Measurements from ENCODE around the gene REXO4. TPM values are rescaled to one million over a fixed set of nuclear protein-coding genes. Genes with fewer than 3 reads are reported as not detected.

Gene REXO4
- total and polyA plus RNA-seq, 2 experiments from 2014 or later, result 31.1 to 36.3 TPM

DNA sequence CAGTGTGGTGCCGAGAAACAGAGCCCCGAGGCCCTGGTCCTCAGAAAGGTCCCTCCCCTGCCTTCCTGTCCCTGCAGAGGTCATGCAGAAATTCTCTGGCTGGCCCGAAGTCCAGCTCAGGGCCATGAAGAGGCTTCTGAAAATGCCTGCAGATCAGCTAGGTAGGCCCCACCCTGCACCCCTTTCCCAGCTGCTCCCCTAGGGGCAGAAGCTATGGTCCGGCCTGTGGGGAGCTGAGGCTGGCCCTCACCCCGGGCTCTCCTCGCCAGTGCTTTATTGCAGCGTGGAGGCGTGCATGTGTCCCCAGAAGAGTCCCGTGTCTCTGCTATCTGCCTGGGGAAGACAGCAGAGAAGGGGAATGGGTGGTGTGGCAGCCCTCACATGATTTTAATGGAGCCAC, 19.9 kb downstream of the REXO4 start:
- H3K4me3 ChIP-seq, result no peak overlapping the region
- H3K27ac ChIP-seq (ENCODE audit: low read depth), result no peak overlapping the region
- TF ChIP-seq ZNF114 (CRISPR knock-in tag; IDR thresholded peaks at IDR 0.05), result no peak
- no peak for TF ChIP-seq JUNB (IDR thresholded peaks at IDR 0.05; ENCODE audit: unreplicated experiment)
- TF ChIP-seq, protein P1, sequence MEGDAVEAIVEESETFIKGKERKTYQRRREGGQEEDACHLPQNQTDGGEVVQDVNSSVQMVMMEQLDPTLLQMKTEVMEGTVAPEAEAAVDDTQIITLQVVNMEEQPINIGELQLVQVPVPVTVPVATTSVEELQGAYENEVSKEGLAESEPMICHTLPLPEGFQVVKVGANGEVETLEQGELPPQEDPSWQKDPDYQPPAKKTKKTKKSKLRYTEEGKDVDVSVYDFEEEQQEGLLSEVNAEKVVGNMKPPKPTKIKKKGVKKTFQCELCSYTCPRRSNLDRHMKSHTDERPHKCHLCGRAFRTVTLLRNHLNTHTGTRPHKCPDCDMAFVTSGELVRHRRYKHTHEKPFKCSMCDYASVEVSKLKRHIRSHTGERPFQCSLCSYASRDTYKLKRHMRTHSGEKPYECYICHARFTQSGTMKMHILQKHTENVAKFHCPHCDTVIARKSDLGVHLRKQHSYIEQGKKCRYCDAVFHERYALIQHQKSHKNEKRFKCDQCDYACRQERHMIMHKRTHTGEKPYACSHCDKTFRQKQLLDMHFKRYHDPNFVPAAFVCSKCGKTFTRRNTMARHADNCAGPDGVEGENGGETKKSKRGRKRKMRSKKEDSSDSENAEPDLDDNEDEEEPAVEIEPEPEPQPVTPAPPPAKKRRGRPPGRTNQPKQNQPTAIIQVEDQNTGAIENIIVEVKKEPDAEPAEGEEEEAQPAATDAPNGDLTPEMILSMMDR (conservative IDR thresholded peaks at IDR 0.05; ENCODE audit: low read depth in 2 of 2), result no peak
- TF ChIP-seq REST (IDR thresholded peaks at IDR 0.05; ENCODE audit: unreplicated experiment), result no peak
- TF ChIP-seq NANOG (IDR thresholded peaks at IDR 0.05; ENCODE audit: borderline replicate concordance), result no peak
- TF ChIP-seq, protein P2, sequence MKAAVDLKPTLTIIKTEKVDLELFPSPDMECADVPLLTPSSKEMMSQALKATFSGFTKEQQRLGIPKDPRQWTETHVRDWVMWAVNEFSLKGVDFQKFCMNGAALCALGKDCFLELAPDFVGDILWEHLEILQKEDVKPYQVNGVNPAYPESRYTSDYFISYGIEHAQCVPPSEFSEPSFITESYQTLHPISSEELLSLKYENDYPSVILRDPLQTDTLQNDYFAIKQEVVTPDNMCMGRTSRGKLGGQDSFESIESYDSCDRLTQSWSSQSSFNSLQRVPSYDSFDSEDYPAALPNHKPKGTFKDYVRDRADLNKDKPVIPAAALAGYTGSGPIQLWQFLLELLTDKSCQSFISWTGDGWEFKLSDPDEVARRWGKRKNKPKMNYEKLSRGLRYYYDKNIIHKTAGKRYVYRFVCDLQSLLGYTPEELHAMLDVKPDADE (IDR thresholded peaks at IDR 0.05), result no peak
- TF ChIP-seq EZH2 (IDR thresholded peaks at IDR 0.05; ENCODE audit: low read depth, unreplicated experiment), result no peak
- TF ChIP-seq EZH2phosphoT487 (IDR thresholded peaks at IDR 0.05; ENCODE audit: unreplicated experiment), result no peak
- TF ChIP-seq POLR2AphosphoS5 (IDR thresholded peaks at IDR 0.05; ENCODE audit: low read depth), result no peak
- TF ChIP-seq STAT1 (IDR thresholded peaks at IDR 0.05; ENCODE audit: unreplicated experiment), result no peak
- TF ChIP-seq CREB1 (CRISPR knock-in tag; IDR thresholded peaks at IDR 0.05; ENCODE audit: low read depth), result no peak
- TF ChIP-seq ZNF331 (CRISPR knock-in tag; IDR thresholded peaks at IDR 0.05; ENCODE audit: low read depth), result no peak
- TF ChIP-seq, protein P3, sequence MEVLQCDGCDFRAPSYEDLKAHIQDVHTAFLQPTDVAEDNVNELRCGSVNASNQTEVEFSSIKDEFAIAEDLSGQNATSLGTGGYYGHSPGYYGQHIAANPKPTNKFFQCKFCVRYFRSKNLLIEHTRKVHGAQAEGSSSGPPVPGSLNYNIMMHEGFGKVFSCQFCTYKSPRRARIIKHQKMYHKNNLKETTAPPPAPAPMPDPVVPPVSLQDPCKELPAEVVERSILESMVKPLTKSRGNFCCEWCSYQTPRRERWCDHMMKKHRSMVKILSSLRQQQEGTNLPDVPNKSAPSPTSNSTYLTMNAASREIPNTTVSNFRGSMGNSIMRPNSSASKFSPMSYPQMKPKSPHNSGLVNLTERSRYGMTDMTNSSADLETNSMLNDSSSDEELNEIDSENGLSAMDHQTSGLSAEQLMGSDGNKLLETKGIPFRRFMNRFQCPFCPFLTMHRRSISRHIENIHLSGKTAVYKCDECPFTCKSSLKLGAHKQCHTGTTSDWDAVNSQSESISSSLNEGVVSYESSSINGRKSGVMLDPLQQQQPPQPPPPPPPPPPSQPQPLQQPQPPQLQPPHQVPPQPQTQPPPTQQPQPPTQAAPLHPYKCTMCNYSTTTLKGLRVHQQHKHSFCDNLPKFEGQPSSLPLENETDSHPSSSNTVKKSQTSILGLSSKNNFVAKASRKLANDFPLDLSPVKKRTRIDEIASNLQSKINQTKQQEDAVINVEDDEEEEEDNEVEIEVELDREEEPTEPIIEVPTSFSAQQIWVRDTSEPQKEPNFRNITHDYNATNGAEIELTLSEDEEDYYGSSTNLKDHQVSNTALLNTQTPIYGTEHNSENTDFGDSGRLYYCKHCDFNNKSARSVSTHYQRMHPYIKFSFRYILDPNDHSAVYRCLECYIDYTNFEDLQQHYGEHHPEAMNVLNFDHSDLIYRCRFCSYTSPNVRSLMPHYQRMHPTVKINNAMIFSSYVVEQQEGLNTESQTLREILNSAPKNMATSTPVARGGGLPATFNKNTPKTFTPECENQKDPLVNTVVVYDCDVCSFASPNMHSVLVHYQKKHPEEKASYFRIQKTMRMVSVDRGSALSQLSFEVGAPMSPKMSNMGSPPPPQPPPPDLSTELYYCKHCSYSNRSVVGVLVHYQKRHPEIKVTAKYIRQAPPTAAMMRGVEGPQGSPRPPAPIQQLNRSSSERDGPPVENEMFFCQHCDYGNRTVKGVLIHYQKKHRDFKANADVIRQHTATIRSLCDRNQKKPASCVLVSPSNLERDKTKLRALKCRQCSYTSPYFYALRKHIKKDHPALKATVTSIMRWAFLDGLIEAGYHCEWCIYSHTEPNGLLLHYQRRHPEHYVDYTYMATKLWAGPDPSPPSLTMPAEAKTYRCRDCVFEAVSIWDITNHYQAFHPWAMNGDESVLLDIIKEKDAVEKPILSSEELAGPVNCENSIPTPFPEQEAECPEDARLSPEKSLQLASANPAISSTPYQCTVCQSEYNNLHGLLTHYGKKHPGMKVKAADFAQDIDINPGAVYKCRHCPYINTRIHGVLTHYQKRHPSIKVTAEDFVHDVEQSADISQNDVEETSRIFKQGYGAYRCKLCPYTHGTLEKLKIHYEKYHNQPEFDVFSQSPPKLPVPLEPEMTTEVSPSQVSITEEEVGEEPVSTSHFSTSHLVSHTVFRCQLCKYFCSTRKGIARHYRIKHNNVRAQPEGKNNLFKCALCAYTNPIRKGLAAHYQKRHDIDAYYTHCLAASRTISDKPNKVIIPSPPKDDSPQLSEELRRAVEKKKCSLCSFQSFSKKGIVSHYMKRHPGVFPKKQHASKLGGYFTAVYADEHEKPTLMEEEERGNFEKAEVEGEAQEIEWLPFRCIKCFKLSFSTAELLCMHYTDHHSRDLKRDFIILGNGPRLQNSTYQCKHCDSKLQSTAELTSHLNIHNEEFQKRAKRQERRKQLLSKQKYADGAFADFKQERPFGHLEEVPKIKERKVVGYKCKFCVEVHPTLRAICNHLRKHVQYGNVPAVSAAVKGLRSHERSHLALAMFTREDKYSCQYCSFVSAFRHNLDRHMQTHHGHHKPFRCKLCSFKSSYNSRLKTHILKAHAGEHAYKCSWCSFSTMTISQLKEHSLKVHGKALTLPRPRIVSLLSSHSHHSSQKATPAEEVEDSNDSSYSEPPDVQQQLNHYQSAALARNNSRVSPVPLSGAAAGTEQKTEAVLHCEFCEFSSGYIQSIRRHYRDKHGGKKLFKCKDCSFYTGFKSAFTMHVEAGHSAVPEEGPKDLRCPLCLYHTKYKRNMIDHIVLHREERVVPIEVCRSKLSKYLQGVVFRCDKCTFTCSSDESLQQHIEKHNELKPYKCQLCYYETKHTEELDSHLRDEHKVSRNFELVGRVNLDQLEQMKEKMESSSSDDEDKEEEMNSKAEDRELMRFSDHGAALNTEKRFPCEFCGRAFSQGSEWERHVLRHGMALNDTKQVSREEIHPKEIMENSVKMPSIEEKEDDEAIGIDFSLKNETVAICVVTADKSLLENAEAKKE (CRISPR knock-in tag; IDR thresholded peaks at IDR 0.05), result no peak
- H3F3A ChIP-seq (replicated peaks; ENCODE audit: low read depth), result no peaks in the 10 kb centered on the region
- H3K9me2 ChIP-seq (ENCODE audit: insufficient read depth), result no peaks in the 10 kb centered on the region
- Mint-ChIP-seq H3K27me3 (ENCODE audit: insufficient read depth, low read depth, poor library complexity) (peaks cover 19% of the 10 kb centered on the region), H3K9me3 (no peaks in the 10 kb centered on the region), H3K4me3 (no peak overlapping the region), H3K4me1 (no peaks in the 10 kb centered on the region), H3K36me3 (ENCODE audit: low read depth) (no peaks in the 10 kb centered on the region), H3K27ac (no peak overlapping the region)
- no peak for DNase-seq (ENCODE audit: low spot score)
- no peaks in the 10 kb centered on the region for H3K4me1 ChIP-seq (ENCODE audit: insufficient read depth)
- no peaks in the 10 kb centered on the region for H3K79me2 ChIP-seq (replicated peaks; ENCODE audit: insufficient read depth)
- H3K27me3 ChIP-seq (ENCODE audit: insufficient read depth), result no peaks in the 10 kb centered on the region
- ATAC-seq, result no peak
- H2AFZ ChIP-seq, result no peak overlapping the region
- H3K4me2 ChIP-seq, result no peak overlapping the region
- no peaks in the 10 kb centered on the region for H4K20me1 ChIP-seq (replicated peaks; ENCODE audit: insufficient read depth)
- no peaks in the 10 kb centered on the region for H3K36me3 ChIP-seq (ENCODE audit: insufficient read depth)

All from GM23338 (cell line).